Activated CD4-positive, alpha-beta memory T cell treated with anti-CD3 and anti-CD28 coated beads for 36 hours (primary cell): Measurements from ENCODE around the gene SPDYE18. TPM values are rescaled to one million over a fixed set of nuclear protein-coding genes. Genes with fewer than 3 reads are reported as not detected.
"Not testable (repeated sequence)": the region's sequence is repeated elsewhere in the genome, so short reads cannot be mapped to it uniquely, and the experiment has no call there.

Source experiments
- CTCF ChIA-PET: fragments of 350-600 bp; sonication (Branson Sonifier 250); formaldehyde crosslinking; loops from one replicate; lab custom pipeline; 2021; ENCODE audit warnings: antibody characterized with exemption, inconsistent platforms; lab: Charles Lee
- POLR2A ChIA-PET: fragments of 350-600 bp; sonication (Branson Sonifier 250); formaldehyde crosslinking; loops from one replicate; lab custom pipeline; 2021; ENCODE audit warnings: antibody characterized with exemption; lab: Charles Lee
- DNase-seq: peaks from one replicate; pipeline ENCODE4 v3.0.0-alpha.2; 2020
- H3K27ac Mint-ChIP-seq: one replicate; pipeline ENCODE4 v1.8.0; 2021; ENCODE audit warnings: mixed read lengths
- H3K27me3 Mint-ChIP-seq: one replicate; pipeline ENCODE4 v1.8.0; 2021; ENCODE audit warnings: mixed read lengths
- H3K36me3 Mint-ChIP-seq: one replicate; pipeline ENCODE4 v1.8.0; 2021; ENCODE audit warnings: mixed read lengths
- H3K4me1 Mint-ChIP-seq: one replicate; pipeline ENCODE4 v1.8.0; 2021; ENCODE audit warnings: low read depth, mixed read lengths
- H3K4me3 Mint-ChIP-seq: one replicate; pipeline ENCODE4 v1.8.0; 2021; ENCODE audit warnings: mild to moderate bottlenecking, mixed read lengths
- H3K9me3 Mint-ChIP-seq: one replicate; pipeline ENCODE4 v1.8.0; 2021; ENCODE audit warnings: mixed read lengths
- intact Hi-C: fragments of 100-400 bp; cut with micrococcal nuclease; formaldehyde crosslinking; loops from one replicate; pipeline ENCODE4 v1.15.1; 2023
- total RNA-seq, 2 experiments: library from RNA; stranded (reverse); gene quantifications; one replicate each; pipeline ENCODE4 v1.2.3, GENCODE V29; 2021

The SPDYE18 gene
- total RNA-seq = not detected

GRCh38 chr7:77062557-77062956 is at the start of gene SPDYE18:
Gene SPDYE18, minus strand, starts transcription at chr7:77062558. Its CDS starts 2,046 bp downstream, at chr7:77060512.
- H3K9me3 Mint-ChIP-seq, H3K36me3 Mint-ChIP-seq, H3K27ac Mint-ChIP-seq, intact Hi-C loops, H3K27me3 Mint-ChIP-seq, DNase-seq, H3K4me1 Mint-ChIP-seq, POLR2A ChIA-PET, CTCF ChIA-PET, H3K4me3 Mint-ChIP-seq: not testable (repeated sequence)

DNA sequence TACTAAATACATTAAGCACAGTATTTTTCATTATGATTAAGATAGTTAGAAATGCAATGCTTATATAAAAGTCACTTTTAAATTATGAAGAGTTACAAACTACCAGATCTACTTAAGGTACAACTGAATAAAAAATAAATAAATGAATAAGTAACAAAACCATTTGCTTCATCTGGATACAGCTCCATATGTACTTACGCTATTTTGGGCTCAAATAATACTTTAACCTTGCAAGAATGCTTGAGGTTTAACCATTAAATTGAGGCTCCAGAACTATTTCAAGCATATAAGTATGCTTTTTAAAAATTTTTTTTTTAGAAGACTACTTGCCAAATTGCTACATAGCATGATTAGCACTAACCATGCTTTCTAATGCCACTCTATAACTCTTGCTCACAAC is 46.0 kb upstream of the SPDYE18 start:
- DNase-seq, H3K36me3 Mint-ChIP-seq, H3K27me3 Mint-ChIP-seq, POLR2A ChIA-PET, H3K9me3 Mint-ChIP-seq, H3K27ac Mint-ChIP-seq, H3K4me3 Mint-ChIP-seq, CTCF ChIA-PET, intact Hi-C loops, H3K4me1 Mint-ChIP-seq: not testable (repeated sequence)

DNA sequence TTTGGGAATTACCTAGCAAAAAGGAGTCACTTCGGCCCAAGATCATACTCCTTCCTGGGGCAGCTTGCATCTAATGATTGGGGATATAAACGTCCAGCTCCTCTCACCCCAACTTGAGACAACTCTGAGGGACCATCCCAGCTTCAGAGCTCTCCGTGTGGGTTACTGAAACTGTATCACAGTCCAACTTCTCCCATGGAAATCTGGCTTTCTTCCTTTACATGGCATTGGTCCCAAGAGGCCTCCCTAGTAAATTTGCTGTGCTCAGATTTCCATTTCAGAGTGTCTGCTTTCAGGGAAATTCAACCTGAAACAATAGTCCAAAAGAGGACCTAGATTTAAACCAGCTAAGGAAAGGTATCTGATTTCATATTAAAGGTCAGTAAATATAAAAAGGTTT is 45.3 kb upstream of the SPDYE18 start:
- H3K4me1 Mint-ChIP-seq, POLR2A ChIA-PET, H3K36me3 Mint-ChIP-seq, H3K27ac Mint-ChIP-seq, H3K27me3 Mint-ChIP-seq, intact Hi-C loops, H3K9me3 Mint-ChIP-seq, DNase-seq, H3K4me3 Mint-ChIP-seq, CTCF ChIA-PET: not testable (repeated sequence)

GRCh38 chr7:77105904-77106303 is 43.5 kb upstream of the SPDYE18 start:
- H3K27me3 Mint-ChIP-seq, DNase-seq, intact Hi-C loops, POLR2A ChIA-PET, H3K4me3 Mint-ChIP-seq, CTCF ChIA-PET, H3K27ac Mint-ChIP-seq, H3K4me1 Mint-ChIP-seq, H3K36me3 Mint-ChIP-seq, H3K9me3 Mint-ChIP-seq: not testable (repeated sequence)

DNA sequence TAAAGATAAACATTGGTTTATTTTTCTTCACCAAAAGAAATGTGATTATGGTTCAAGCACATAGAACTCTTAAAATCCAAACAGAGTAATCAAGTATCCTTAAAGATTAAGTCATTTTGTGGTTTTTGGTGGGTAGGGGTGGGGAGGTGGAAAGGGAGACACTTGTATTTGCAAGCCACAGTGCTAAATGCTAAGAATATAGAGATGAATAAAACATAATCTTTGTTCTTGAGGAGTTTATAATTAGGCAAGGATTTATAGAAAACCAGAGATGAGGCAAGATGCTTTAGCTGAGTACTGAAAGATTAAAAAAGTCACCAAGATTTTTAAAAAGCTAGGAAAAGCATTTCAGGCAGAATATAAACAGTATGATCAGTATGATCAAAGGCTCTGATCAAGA is 40.3 kb upstream of the SPDYE18 start:
- intact Hi-C loops, POLR2A ChIA-PET, CTCF ChIA-PET, H3K4me3 Mint-ChIP-seq, H3K27me3 Mint-ChIP-seq, DNase-seq, H3K9me3 Mint-ChIP-seq, H3K27ac Mint-ChIP-seq, H3K36me3 Mint-ChIP-seq, H3K4me1 Mint-ChIP-seq: not testable (repeated sequence)

DNA sequence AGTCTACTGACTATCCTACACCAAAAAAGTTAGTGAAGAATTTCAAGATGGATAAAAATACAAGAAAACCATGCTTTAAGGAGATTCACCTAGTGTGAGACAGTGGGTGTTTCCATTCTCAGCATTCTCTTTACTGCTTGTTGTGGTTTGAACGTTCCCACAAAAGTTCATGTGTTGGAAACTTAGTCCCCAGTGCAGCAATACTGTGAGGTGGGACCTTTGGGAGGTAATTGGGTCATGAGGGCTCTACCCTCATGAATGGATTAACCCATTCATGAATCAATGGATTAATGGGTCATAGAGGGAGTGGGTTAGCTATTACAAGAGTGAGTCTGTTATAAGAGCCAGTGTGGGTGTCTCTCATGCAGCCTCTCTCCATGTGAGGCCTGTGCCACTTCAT is 38.8 kb upstream of the SPDYE18 start:
- H3K36me3 Mint-ChIP-seq, H3K9me3 Mint-ChIP-seq, intact Hi-C loops, H3K27ac Mint-ChIP-seq, POLR2A ChIA-PET, CTCF ChIA-PET, H3K27me3 Mint-ChIP-seq, H3K4me3 Mint-ChIP-seq, DNase-seq, H3K4me1 Mint-ChIP-seq: not testable (repeated sequence)

DNA sequence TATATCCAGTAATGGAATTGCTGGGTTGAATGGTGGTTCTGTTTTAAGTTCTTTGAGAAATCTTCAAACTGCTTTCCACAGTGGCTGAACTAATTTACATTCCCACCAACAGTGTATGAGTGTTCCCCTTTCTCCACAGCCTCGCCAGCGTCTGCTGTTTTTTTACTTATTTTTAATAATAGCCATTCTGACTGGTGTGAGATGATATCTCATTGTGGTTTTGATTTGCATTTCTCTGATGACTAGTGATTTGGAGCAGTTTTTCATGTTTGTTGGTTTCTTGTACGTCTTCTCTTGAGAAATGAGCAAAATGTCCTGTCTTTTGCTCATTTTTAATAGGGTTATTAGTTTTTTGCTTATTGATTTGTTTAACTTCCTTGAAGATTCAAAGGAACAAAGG is 38.1 kb upstream of the SPDYE18 start:
- DNase-seq, H3K4me3 Mint-ChIP-seq, H3K4me1 Mint-ChIP-seq, CTCF ChIA-PET, H3K27ac Mint-ChIP-seq, H3K27me3 Mint-ChIP-seq, intact Hi-C loops, POLR2A ChIA-PET, H3K9me3 Mint-ChIP-seq, H3K36me3 Mint-ChIP-seq: not testable (repeated sequence)

- H3K4me1 Mint-ChIP-seq, H3K36me3 Mint-ChIP-seq, intact Hi-C loops, POLR2A ChIA-PET, H3K27me3 Mint-ChIP-seq, CTCF ChIA-PET, H3K4me3 Mint-ChIP-seq, DNase-seq, H3K27ac Mint-ChIP-seq, H3K9me3 Mint-ChIP-seq: not testable (repeated sequence)
Observed at GRCh38 chr7:77092301-77092700, 29.9 kb upstream of the SPDYE18 start.

GRCh38 chr7:77082192-77082591 is 19.8 kb upstream of the SPDYE18 start:
- H3K4me3 Mint-ChIP-seq, POLR2A ChIA-PET, CTCF ChIA-PET, H3K27me3 Mint-ChIP-seq, H3K27ac Mint-ChIP-seq, H3K36me3 Mint-ChIP-seq, H3K4me1 Mint-ChIP-seq, H3K9me3 Mint-ChIP-seq, DNase-seq, intact Hi-C loops: not testable (repeated sequence)

DNA sequence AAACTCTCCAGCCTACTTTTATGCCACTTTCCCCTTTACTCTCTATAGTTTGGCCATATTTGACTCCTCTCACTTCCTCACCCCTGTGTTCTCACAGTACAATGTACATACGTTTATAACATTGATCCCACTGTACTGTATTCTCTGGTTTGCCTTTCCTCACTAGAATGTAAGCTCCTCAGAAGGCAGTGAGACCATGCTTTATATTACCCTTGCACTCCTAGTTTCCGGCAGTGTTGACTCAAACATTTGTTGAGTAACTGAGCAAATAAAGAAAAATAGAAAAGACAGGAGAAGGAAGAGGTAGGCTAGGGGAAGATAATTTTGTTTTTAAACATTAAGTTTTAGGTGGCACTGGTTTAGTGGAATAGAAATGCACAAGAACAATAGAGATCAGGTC is 17.9 kb upstream of the SPDYE18 start:
- H3K4me1 Mint-ChIP-seq, H3K4me3 Mint-ChIP-seq, H3K27me3 Mint-ChIP-seq, DNase-seq, POLR2A ChIA-PET, H3K9me3 Mint-ChIP-seq, H3K27ac Mint-ChIP-seq, CTCF ChIA-PET, intact Hi-C loops, H3K36me3 Mint-ChIP-seq: not testable (repeated sequence)

GRCh38 chr7:77079624-77080023 is 17.3 kb upstream of the SPDYE18 start:
- POLR2A ChIA-PET, intact Hi-C loops, CTCF ChIA-PET, H3K4me1 Mint-ChIP-seq, H3K9me3 Mint-ChIP-seq, H3K36me3 Mint-ChIP-seq, H3K27me3 Mint-ChIP-seq, H3K27ac Mint-ChIP-seq, DNase-seq, H3K4me3 Mint-ChIP-seq: not testable (repeated sequence)

DNA sequence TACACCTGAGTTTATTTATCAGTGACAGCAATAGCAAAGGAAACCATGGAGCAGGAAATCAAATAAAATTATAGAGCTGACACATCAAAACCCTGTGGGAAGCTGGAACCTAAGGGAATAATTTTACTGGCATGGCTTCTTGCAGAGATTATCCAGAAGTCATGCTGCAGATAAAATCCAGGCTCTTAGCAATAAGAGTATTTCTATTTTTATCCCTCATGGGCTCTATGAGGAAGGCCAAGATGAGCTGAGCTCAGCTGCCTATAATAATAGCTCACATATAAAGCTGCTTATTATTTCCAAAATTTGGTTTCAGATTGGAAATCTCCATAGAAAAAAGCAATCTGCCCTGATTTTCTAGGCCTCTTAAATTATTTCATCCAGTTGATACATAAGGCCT is 16.8 kb upstream of the SPDYE18 start:
- H3K4me3 Mint-ChIP-seq, CTCF ChIA-PET, H3K27me3 Mint-ChIP-seq, intact Hi-C loops, H3K4me1 Mint-ChIP-seq, H3K27ac Mint-ChIP-seq, POLR2A ChIA-PET, DNase-seq: not testable (repeated sequence)
- H3K9me3 Mint-ChIP-seq = peaks cover 10% of the 10 kb centered on the region
- H3K36me3 Mint-ChIP-seq = peaks cover 12% of the 10 kb centered on the region

- CTCF ChIA-PET, POLR2A ChIA-PET, H3K4me3 Mint-ChIP-seq, DNase-seq, H3K27ac Mint-ChIP-seq, H3K27me3 Mint-ChIP-seq, H3K4me1 Mint-ChIP-seq, intact Hi-C loops: not testable (repeated sequence)
- Mint-ChIP-seq H3K9me3 (peaks cover 11% of the 10 kb centered on the region), H3K36me3 (peaks cover 15% of the 10 kb centered on the region)
Observed at GRCh38 chr7:77077060-77077459, 14.7 kb upstream of the SPDYE18 start.
